ENCODE measurements around the gene DDIT3.
A peak's percentile ranks its signal among the peaks of the same experiment; 100 is the strongest.

The DDIT3 gene

DNA sequence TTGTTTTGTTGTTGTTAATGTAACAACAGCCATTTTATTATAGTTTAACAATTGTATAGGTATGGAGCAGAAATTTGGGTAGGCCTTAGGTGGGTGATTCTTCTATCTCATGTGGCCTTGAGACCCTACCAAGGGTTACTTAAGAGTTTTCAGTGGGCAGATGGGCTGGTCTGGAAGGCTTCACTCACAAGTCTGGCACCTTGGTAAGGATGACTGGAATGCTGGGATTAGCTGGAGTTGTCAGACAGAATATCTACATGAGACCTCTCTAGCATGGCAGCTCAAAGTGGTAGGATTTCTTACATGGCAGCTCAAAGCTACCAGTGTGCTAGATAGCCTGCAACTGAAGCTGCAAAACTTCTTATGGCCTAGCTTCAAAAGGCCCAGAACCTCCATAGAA, 34.6 kb downstream of the DDIT3 start:
- no peak for DNase-seq (ENCODE audit: low read depth in 2 of 2)

DNA sequence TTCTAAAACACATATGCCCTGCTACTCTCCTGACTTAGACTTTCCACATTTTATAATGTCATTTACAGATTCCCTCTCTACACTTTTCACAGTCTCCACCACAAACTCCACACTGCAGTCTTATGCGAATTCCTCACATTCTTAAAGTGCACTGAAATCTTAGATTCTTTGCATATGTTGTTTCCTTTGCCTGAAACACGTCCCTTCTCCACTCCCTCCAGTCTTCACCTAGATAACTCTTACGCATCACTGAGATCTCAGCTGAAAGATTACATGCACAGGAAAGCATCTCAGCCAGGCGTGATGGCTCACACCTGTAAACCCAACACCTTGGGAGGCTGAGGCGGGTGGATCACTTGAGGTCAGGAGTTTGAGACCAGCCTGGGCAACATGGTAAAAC, 36.8 kb downstream of the DDIT3 start:
- DNase-seq (ENCODE audit: low read depth in 2 of 2), result peak; percentile 57 to 60

DNA sequence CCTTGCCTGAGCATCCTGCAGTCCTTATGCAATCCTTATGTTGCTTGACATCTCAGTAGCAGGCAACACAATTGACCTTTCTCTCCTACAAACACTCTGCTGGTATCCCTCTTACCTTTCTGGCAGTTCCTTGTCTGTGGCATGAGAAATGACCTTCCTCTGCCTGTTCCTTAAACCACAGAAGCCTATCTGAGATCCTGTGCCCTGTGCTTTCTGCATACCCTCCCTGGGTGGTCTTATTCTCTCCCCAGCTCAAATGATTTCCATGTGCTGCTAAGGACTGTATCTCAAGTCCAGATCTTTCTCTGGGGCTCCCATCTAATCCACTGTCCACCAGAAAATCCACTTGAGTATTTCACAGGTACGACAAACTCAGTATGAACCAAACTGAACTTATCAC, 38.6 kb downstream of the DDIT3 start:
- no peak for DNase-seq (ENCODE audit: low read depth in 2 of 2)

DNA sequence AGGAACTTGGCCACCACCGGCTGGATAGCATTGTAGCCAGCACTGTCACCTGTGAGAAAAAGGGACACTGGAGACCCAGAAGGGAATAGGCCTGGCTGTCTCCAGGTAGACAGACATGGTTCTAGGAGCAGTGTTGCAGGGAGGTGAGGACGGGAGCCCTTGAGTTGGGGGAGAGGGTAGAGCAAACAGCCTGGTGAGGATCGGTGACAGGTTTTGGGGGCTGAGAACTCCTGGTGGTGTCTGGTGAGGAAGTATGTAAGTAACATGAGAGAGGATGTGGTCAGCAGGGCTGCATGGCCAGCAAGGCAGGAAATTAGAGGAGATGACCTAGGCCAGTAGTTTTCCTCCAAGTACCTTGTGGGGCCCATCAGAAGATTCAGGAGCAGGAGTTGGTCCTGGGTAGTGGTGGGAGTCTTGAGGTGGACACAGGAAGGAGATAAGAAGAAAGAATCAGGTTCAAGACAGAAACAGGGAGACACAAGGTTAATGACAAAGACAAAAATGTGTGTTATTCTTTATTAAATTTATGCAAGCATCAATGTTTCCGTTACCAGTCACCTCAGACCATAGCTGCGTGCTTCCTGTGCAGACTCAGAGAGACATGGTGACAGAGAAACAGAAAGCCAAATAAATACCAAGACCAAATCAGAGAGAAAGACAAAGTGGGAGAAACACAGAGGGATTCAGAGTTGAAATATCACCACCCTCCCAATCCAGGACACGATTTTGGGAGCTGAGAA, 40.8 kb downstream of the DDIT3 start, which contains the start of gene ARHGAP9:
TSS of gene ARHGAP9 (minus strand) at position 491 of the 740 bp plus-strand sequence. CDS start at position 31, 460 bp downstream.
- DNase-seq (ENCODE audit: low read depth in 2 of 2), result no peak

DNA sequence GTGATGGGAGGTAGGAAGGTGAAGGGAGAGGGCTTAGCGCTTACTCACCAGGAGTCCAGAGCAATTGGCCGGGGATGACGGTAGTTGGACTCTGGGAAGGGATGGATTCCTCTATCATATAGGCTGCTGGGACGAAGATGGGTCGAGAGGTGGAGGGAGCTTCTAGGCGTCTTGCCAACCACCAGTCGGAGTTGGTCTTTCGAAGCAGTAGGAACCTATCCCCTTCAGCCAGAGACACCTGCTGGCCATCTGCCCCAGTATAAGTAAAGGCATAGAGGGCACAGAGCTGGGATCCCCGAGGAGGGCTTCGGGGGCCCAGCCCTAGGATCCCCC, 41.3 kb downstream of the DDIT3 start:
- DNase-seq (ENCODE audit: low read depth in 2 of 2), result no peak

DNA sequence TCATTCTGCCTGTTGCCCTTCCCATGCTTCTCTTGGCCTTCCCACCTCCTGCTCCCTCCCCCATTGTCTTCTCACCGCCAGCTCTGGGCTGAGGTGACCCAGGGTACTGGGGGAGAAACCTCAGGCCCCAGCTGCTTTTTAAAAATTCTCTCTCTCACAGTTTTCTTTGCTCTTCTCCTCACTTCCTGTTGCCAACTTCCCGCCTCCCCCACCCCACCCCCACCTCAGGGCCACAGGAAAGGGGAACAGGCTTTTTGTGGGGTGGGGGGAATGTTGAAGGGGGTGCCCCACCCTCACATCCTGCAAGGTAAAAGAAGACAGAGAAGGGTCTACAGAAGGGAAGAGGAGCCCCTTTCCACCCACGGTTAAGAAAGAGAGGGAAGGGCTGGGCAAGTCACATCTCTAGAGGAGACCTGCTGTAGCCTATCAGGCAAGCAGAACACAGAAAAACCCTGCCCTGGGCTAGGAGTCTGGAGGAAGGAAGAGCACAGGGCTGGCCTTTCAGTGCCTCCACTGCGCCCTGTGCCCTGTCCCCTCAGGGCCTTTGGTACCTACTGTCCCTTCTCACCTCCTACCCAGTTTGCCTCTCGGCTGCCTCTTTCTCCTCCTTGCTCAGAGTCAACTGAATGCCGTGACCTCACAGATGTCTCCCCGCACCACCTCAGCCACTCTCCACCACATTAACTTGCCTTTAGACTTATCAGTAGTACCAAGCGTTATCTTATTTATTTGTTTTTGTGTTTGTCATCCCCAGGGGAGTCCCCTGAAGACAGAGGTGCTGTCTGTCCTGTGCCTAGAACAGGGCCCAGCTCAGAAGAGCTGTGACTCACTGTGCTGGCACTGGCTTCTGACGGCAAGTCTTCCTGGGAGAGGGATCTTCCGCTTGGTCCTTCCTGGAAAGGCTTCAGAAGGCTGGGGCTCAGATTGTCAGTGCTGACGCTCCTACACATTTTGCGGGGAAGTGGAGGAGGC, 42.3 kb downstream of the DDIT3 start:
- no peak for DNase-seq (ENCODE audit: low read depth in 2 of 2)

DNA sequence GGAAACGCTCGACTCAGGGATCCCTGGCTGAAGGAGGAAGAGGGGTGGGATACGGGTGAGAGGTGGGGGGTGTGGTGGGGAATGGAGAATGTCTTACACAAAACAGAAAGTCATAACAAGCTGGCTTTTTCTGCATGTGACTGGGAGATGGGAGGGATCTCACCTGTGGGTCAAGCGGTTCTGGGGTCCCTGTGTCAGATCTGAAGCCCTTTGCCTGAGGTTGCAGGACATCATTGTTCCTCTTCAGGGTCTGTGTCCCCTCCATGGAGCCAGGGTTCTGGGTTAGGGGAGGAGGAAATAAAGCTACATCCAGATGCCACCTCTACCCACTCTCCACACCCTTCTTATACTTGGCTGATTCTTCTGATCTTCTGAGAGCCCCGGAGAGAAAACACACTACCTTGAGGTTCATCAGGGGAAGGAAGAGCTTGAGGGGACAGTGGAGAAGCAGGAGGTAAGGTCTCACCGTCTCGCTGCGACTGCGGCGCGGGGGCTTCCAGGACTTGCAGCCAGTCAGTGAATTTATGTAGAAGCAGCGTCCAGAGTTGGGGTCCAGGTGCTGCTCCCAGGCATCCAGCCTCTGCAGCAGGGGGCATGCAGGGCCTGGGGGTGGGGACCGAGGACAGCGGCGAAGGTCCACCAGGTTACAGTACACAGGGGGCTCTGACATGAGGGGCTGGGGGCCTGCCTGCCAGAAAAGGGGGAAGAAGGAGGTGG, 43.2 kb downstream of the DDIT3 start:
- no peak for DNase-seq (ENCODE audit: low read depth in 2 of 2)

DNA sequence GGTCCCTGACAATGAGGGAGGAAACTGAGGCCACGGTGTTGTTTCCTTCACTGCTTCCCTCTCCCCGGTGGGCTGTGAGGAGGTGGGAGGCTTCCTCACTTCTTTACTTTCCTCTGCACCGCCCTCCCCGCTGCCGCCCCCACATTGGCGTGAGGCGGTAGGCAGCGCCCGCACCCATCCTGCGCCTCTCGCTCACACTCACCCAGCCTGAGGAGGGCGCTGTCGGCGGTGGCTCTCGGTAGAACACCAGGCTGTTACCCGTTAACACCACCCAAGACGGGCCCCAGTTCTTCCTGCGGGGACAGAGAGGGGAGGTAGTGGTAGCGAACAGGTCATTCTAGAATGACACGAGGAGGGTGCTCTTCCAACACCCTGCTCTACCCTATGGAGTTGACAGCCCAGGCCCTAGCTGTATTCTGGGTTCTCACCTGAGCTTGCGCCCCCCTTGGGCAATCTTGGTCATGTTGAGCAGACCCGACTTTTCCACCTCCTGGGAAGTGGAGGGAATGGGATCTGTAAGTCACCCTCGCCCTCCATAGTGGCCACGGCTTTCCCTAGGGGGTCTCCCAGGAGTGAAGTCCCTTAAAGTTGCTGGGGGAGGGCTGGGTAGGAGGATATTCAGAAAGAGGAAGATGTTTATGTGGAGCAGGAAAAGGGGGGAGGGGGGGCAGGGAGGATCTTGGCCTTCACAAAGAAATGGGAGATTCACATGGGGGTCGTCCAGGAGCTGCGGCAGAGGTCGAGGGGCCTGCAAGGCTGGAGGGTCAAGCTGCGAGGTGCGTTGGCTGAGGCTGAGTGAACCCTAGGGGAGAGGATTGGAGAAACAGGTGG, 43.9 kb downstream of the DDIT3 start:
- no peak for DNase-seq (ENCODE audit: low read depth in 2 of 2)

DNA sequence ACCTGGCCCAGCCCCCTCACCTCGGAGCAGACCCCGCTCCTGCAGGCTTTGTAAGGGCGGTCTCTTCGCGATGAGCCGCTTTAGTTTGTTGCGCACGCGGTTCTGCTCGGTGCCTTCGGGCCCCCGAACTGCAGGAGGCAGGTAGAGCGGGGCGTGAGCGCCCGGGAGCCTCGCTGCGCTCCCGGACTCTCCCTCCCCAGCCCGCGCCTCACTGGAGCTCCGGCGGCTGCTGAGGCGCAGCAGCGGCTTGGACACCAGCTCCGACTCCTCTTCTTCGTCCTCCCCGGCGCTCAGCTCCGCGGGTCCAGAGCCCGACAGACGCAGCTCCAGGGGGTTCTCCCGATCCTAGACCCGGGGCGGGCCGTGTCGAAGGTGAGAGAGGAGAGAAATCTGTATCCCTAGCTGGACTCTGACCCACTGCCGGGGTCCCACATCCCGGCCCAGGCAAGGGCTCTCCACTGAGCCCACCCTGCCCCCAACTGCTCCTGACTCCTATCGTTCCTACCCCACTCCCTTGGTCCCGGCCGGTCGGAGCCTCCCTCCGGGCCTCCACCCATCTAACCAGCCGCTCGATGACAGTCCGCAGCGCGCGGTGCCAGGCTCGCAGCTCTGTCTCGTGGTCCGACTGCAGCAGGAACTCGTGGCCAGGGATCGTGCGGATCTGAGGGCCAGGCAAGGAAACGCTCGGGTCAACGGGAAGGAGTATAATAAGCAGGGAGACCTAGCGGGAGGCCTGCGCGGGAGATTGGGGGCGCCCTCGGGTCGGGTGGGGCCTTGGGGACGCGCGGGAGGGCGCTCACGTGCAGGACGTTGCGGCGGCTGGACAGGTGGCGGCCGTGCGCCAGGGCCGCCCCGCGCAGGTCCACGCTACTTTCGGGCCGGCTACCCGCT, 44.8 kb downstream of the DDIT3 start:
- no peak for DNase-seq (ENCODE audit: low read depth in 2 of 2)

DNA sequence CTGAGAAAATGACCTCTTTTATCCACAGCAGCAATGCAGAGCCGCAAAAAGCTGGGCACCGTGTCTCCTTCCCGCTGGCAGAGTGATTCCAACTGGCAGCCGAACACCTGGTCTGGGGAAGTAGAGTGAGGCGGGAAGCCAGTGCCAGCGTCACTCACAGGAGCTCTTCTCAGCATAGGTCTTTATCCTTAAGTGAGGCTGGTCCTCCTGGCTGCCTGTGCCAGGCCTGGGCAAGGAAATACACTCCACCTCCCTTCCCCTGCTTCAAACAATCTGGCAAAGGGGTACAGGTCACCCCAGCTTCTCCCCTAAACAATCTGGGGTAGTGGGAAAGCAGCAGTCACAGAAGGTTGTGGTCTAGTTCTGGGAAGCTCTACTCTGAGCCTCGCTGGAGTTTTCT, 45.5 kb downstream of the DDIT3 start:
- DNase-seq (ENCODE audit: low read depth in 2 of 2), result no peak

DNA sequence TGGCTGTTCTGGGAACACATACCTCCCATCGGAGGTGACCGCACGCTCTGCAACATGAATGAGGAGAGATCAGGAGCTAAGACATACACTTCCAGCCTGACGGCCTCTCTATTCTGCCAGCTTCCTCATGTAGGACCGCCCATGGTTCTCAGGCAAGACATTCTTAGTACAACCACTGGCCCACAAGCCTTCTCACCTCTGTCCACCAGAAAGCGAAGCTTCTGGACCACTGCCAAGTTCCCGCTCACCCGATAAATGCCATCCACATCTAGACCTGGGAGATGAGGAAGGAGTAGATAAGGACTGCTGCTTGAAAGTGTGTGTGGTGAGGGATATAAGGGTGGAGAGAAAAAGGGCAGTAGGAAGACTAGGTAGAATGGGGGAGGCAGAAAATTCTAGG, 45.9 kb downstream of the DDIT3 start:
- DNase-seq (ENCODE audit: low read depth in 2 of 2), result no peak

DNA sequence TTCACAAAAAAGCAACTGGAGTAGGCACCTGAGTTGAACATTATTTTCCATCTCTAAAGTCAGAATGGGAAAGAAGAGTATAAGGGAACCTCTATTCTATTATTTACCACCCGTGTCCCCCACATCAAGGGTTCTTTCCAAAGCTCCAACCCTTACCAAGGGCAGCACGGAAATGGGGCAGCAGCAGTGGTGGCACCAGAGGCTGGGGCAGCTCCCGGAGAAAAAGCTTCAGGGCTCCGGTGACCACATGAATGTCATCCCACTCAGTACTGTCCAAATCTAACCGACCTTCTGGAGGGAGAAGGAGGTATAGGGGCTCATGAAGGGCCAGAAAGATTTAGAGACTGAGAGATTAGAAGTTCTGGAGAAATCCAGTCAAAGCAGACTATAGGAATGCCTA, 46.4 kb downstream of the DDIT3 start:
- no peak for DNase-seq (ENCODE audit: low read depth in 2 of 2)

DNA sequence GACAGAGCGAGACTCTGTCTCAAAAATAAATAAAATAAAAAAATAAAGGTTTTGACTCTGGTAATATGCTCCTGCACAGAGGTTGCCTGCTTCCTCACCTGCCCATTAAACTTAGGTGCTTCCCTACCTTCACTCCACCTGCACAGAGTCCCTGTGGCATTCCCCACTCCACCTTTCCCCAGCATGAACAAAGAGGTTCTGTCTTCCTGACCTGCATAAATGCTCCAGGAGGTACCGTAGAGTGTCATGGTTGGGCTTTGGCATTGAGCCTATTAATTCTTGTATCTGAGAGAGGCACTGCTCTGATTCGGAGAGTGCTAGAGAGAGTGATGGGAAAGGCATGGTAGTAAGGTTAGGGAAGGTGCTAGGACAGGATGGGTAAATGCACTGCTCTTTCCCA, 46.9 kb downstream of the DDIT3 start:
- no peak for DNase-seq (ENCODE audit: low read depth in 2 of 2)

DNA sequence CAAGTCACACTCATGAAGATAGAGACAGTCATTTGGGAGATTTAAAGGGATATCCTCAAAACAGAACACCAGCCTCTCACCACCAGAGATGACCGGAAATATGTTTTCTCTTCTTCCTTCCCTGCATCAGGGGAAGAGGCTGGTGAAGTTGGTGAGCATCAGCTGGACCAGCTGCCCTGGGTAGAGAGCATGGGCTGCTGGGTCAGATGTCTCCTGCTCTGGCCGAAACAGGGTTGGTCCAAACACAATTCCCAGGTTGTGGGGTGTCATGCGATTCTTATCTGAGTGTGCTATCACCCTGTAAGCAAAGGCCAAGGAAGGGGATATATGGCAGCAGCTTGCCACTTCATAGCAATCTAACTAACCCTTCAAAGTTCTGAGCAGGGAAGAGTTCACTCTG, 47.9 kb downstream of the DDIT3 start:
- DNase-seq (ENCODE audit: low read depth in 2 of 2), result no peak

DNA sequence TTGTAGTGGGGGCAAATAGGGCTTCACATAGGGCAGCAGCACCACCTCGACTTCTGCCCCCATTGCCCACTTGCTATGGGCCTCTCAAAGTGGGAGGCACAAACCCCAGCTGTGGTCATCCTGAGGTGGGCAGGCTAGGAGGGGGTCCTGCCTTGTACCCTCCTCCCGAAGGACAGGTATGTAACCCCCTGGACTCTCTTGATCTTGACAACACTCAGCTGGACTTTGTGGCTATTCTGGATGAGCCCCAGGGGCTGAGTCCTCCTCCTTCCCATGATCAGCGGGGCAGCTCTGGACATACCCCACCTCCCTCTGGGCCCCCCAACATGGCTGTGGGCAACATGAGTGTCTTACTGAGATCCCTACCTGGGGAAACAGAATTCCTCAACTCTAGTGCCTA, 48.7 kb downstream of the DDIT3 start:
- no peak for DNase-seq (ENCODE audit: low read depth in 2 of 2)

DNA sequence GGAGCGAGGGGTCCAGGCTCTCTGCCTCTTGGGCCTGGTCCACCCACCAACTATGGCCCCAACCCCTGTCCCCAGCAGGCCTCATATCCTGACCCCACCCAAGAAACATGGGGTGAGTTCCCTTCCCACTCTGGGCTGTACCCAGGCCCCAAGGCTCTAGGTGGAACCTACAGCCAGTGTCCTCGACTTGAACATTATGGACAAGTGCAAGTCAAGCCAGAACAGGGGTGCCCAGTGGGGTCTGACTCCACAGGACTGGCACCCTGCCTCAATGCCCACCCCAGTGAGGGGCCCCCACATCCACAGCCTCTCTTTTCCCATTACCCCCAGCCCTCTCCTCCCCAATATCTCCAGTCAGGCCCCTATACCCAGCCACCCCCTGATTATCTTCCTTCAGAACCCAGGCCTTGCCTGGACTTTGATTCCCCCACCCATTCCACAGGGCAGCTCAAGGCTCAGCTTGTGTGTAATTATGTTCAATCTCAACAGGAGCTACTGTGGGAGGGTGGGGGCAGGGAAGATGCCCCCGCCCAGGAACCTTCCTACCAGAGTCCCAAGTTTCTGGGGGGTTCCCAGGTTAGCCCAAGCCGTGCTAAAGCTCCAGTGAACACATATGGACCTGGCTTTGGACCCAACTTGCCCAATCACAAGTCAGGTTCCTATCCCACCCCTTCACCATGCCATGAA, 49.2 kb downstream of the DDIT3 start:
- DNase-seq (ENCODE audit: low read depth in 2 of 2), result no peak

DNA sequence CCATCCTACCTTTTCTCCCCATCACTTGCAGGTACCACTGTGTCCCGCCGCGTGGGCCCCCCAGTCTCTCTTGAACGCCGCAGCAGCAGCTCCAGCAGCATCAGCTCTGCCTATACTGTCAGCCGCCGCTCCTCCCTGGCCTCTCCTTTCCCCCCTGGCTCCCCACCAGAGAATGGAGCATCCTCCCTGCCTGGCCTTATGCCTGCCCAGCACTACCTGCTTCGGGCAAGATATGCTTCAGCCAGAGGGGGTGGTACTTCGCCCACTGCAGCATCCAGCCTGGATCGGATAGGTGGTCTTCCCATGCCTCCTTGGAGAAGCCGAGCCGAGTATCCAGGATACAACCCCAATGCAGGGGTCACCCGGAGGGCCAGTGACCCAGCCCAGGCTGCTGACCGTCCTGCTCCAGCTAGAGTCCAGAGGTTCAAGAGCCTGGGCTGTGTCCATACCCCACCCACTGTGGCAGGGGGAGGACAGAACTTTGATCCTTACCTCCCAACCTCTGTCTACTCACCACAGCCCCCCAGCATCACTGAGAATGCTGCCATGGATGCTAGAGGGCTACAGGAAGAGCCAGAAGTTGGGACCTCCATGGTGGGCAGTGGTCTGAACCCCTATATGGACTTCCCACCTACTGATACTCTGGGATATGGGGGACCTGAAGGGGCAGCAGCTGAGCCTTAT, 49.9 kb downstream of the DDIT3 start:
- DNase-seq (ENCODE audit: low read depth in 2 of 2), result no peak

DNA sequence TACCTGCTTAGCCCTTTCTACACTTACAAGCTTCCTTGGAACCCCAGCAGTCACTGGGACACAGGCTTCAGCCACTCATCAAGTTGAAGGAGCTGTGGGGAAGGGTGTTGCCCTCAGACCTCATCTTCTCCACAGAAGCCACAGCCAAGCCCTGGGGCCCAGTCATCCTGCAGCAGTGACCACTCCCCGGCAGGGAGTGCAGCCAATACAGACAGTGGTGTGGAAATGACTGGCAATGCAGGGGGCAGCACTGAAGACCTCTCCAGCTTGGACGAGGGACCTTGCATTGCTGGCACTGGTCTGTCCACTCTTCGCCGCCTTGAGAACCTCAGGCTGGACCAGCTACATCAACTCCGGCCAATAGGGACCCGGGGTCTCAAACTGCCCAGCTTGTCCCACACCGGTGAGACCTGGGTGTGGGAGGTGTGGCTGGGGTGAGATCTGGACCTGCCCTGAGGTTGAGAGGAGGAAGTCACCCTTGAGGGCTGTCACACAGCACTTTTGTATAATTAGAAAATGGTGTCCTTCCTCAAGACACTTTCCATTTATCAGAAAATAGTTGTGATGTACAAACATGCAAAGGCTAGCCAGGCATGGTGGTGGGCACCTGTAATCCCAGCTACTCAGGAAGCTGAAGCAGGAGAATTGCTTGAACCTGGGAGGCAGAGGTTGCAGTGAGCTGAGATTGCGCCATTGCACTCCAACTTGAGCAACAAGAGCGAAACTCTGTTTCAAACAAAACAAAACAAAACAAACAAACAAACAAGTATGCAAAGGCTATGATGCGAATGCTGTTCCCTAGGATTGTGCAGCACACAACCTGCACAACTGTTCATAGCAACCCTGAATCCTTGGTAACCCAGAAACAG, 50.8 kb downstream of the DDIT3 start:
- no peak for DNase-seq (ENCODE audit: low read depth in 2 of 2)
